ENCODE data around the gene PLB1. TPM values are rescaled to one million over a fixed set of nuclear protein-coding genes. Genes with fewer than 3 reads are reported as not detected.
"Not testable (repeated sequence)": the region's sequence is repeated elsewhere in the genome, so short reads cannot be mapped to it uniquely, and the experiment has no call there.

PLB1 gene
- total RNA-seq, 1 donor from 2014 or later = 2.5 TPM

- Histone ChIP-seq H3K27ac (no peak overlapping the region), H3K36me3 (no peaks in the 10 kb centered on the region), H3K4me1 (peaks cover 4% of the 10 kb centered on the region), H3K9me3 (no peaks in the 10 kb centered on the region), H3K4me3 (no peak overlapping the region), H3K27me3 (no peaks in the 10 kb centered on the region)
- DNase-seq (ENCODE audit: extremely low spot score in 2 of 2) = no peak
- intact Hi-C loops (cut with DNase I) = no loop called here
- TF ChIP-seq POLR2AphosphoS5 (IDR thresholded peaks at IDR 0.05; ENCODE audit: insufficient read depth in 1 of 2, low read depth in 1 of 2) (no peak), POLR2A (IDR thresholded peaks at IDR 0.05) (no peak)
- TF ChIP-seq, protein P1, sequence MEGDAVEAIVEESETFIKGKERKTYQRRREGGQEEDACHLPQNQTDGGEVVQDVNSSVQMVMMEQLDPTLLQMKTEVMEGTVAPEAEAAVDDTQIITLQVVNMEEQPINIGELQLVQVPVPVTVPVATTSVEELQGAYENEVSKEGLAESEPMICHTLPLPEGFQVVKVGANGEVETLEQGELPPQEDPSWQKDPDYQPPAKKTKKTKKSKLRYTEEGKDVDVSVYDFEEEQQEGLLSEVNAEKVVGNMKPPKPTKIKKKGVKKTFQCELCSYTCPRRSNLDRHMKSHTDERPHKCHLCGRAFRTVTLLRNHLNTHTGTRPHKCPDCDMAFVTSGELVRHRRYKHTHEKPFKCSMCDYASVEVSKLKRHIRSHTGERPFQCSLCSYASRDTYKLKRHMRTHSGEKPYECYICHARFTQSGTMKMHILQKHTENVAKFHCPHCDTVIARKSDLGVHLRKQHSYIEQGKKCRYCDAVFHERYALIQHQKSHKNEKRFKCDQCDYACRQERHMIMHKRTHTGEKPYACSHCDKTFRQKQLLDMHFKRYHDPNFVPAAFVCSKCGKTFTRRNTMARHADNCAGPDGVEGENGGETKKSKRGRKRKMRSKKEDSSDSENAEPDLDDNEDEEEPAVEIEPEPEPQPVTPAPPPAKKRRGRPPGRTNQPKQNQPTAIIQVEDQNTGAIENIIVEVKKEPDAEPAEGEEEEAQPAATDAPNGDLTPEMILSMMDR (IDR thresholded peaks at IDR 0.05) = no peak
Observed at GRCh38 chr2:28469947-28470535, 25.8 kb upstream of the PLB1 start.

GRCh38 chr2:28470759-28471158 is 25.1 kb upstream of the PLB1 start:
- H3K27ac ChIP-seq = no peak overlapping the region

DNA sequence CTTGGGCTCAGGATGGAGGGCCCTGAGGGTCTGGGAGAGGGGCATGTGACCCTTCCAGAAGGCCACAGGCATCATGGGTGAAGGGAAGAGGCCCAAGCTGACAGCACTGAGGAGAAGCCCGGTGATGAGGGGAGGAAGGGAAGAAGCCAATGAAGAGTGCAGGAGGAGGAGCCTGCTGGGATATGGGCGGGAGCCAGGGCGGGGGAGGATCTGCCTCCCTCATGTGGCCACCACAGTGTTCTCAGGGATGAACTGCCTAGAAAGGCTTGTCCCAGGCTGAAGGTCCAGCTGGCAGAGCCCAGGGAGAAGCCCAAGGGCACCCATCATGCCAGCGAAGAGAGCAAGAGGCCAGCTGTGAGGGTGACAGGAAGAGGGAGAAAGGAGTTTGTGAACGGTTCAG is 24.6 kb upstream of the PLB1 start:
- Histone ChIP-seq H3K4me1 (peaks cover 4% of the 10 kb centered on the region), H3K4me3 (no peak overlapping the region), H3K36me3 (no peaks in the 10 kb centered on the region), H3K27me3 (no peaks in the 10 kb centered on the region), H3K9me3 (no peaks in the 10 kb centered on the region), H3K27ac (no peak overlapping the region)
- TF ChIP-seq POLR2A (IDR thresholded peaks at IDR 0.05) (no peak), POLR2AphosphoS5 (IDR thresholded peaks at IDR 0.05; ENCODE audit: insufficient read depth in 1 of 2, low read depth in 1 of 2) (no peak)
- TF ChIP-seq, protein P1 (IDR thresholded peaks at IDR 0.05) = no peak
- intact Hi-C loops (cut with DNase I) = no loop called here
- no peak for DNase-seq (ENCODE audit: extremely low spot score in 2 of 2)

More at GRCh38 chr2:28470759-28471158, 25.1 kb upstream of the PLB1 start:
- intact Hi-C loops (cut with DNase I) = no loop called here
- TF ChIP-seq, protein P1 (IDR thresholded peaks at IDR 0.05) = no peak
- TF ChIP-seq POLR2A (IDR thresholded peaks at IDR 0.05) (no peak), POLR2AphosphoS5 (IDR thresholded peaks at IDR 0.05; ENCODE audit: insufficient read depth in 1 of 2, low read depth in 1 of 2) (no peak)
- DNase-seq (ENCODE audit: extremely low spot score in 2 of 2) = no peak
- Histone ChIP-seq H3K4me3 (no peak overlapping the region), H3K36me3 (no peaks in the 10 kb centered on the region), H3K4me1 (peaks cover 4% of the 10 kb centered on the region), H3K9me3 (no peaks in the 10 kb centered on the region), H3K27me3 (no peaks in the 10 kb centered on the region)

GRCh38 chr2:28471701-28472236 is 24.1 kb upstream of the PLB1 start:
- DNase-seq (ENCODE audit: extremely low spot score in 2 of 2) = no peak
- Histone ChIP-seq H3K4me3 (no peak overlapping the region), H3K27ac (no peak overlapping the region), H3K9me3 (no peaks in the 10 kb centered on the region), H3K27me3 (no peaks in the 10 kb centered on the region), H3K36me3 (no peaks in the 10 kb centered on the region), H3K4me1 (peaks cover 4% of the 10 kb centered on the region)
- intact Hi-C loops (cut with DNase I) = no loop called here
- TF ChIP-seq, protein P1 (IDR thresholded peaks at IDR 0.05) = no peak
- no peak for TF ChIP-seq POLR2AphosphoS5 (IDR thresholded peaks at IDR 0.05; ENCODE audit: insufficient read depth in 1 of 2, low read depth in 1 of 2)
- no peak for TF ChIP-seq POLR2A (IDR thresholded peaks at IDR 0.05)

DNA sequence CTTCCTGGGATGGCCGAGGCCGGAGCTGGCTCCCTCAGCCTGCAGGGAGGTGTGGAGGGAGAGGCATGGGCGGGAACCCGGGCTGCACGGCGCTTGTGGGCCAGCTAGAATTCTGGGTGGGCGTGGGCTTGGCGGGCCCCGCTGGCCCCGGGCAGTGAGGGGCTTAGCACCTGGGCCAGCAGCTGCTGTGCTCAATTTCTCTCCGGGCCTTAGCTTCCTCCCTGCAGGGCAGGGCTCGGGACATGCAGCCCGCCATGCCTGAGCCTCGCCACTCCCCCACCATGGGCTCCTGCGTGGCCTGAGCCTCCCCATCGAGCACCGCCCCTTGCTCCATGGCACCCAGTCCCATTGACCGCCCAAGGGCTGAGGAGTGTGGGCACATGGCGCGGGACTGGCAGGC is 23.2 kb upstream of the PLB1 start:
- H3K4me3 ChIP-seq; DNase-seq (ENCODE audit: extremely low spot score in 2 of 2); intact Hi-C loops (cut with DNase I); H3K36me3 ChIP-seq; H3K4me1 ChIP-seq; H3K9me3 ChIP-seq; H3K27ac ChIP-seq; H3K27me3 ChIP-seq: not testable (repeated sequence)
